Measurements from ENCODE around the gene TMEM17. TPM values are rescaled to one million over a fixed set of nuclear protein-coding genes. Genes with fewer than 3 reads are reported as not detected.
"Not testable (repeated sequence)": the region's sequence is repeated elsewhere in the genome, so short reads cannot be mapped to it uniquely, and the experiment has no call there.

Gene TMEM17
- total RNA-seq, 2 donors from 2014 or later, result 0.32 to 0.70 TPM

- Mint-ChIP-seq H3K9me3 (peaks cover 5 to 6% of the 10 kb centered on the region in 2 donors), H3K27me3 (ENCODE audit: low read depth) (peaks cover 12% of the 10 kb centered on the region)
These were observed 23.8 kb upstream of the TMEM17 start for GRCh38 chr2:62529758-62530157.

DNA sequence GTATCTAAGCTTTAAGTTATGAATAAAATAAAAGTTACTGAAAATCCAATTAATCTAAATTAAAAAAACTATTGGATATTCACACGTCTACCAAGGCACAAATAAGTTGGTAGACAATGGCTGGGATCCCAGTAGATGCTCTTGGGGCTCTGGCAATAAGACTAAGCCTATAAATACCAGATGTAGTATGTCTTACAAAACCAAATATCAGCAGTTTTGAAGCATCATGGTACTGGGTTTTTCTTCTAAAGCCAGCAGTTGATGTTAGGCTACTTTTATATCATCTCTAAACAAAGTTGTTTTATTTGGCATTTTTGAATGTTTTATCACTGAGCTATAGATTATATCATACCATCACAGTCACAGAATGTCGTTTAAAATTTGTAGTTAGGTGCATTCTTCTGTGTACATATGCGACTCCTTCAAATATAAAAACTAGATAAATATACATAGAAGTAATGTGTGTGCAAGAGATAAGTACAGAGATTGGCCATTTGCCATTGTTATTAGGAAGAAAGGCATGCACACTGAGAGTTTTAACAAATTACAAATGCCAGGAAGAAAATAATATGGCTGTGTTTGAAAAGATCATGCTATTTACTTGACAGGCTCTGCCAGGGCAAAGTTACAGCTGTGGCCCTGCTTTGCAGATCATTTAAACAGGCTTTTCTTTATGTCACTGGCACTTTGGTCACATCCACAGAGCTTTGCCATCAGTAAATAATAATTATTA lies 21.6 kb upstream of the TMEM17 start:
- no peaks in the 10 kb centered on the region for H3K4me1 Mint-ChIP-seq (ENCODE audit: low read depth)
- ATAC-seq (replicated peaks in 1 of 2) (no peak), DNase-seq (no peak)
- peaks cover 12% of the 10 kb centered on the region for H3K27me3 Mint-ChIP-seq (ENCODE audit: low read depth)
- H3K9me3 Mint-ChIP-seq, result no peaks in the 10 kb centered on the region
- H3K36me3 Mint-ChIP-seq (ENCODE audit: insufficient read depth in 2 of 2), result no peaks in the 10 kb centered on the region
- H3K4me3 Mint-ChIP-seq, result no peak overlapping the region
- H3K27ac Mint-ChIP-seq, result no peak overlapping the region

More at GRCh38 chr2:62529758-62530157, 23.8 kb upstream of the TMEM17 start:
- no peak overlapping the region for H3K4me3 Mint-ChIP-seq
- ATAC-seq (replicated peaks in 1 of 2) (no peak), DNase-seq (no peak)
- peaks cover 2 to 4% of the 10 kb centered on the region in 2 donors for H3K36me3 Mint-ChIP-seq (ENCODE audit: insufficient read depth in 2 of 2)
- no peak overlapping the region for H3K27ac Mint-ChIP-seq
- no peaks in the 10 kb centered on the region for H3K4me1 Mint-ChIP-seq (ENCODE audit: low read depth)

DNA sequence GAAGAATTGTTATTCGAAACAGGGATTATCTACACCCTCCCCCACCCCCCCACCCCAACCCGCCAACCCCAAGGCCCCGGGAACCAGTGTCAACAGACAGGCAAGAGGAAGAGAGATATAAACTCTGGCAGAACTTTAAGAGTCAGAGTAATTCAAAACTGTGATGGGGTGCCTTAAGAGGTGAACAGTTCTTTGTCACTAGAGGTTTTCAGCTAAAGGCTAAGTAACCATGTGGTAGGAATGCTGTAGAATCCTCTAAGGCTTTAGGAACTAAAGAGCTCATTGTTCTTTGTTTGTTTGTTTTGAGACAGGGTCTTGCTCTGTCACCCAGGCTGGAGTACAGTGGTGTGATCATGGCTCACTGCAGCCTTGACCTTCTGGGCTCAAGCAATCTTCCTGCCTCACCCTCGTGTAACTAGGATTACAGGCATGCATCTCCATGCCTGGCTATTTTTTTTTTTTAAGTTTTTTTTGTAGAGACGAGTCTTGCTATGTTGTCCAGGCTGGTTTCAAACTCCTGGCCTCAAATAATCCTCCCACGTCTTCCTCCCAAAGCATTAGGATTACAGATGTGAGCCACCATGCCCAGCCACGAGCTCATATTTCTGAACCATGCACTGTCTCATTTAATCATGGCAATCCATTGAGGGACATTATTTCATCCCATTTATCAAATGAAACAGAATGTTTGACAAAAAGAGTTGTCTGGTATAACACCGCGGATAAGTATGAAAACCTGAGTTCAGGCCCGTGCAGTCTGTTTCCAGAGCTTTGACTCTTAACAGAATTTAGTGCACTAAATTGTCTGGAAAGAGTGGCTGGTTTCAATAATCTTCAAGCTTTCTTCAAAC lies 20.8 kb upstream of the TMEM17 start:
- Mint-ChIP-seq H3K36me3 (ENCODE audit: insufficient read depth in 2 of 2) (no peaks in the 10 kb centered on the region), H3K4me1 (ENCODE audit: low read depth) (no peaks in the 10 kb centered on the region), H3K27ac (no peak overlapping the region), H3K27me3 (ENCODE audit: low read depth) (peaks cover 12% of the 10 kb centered on the region), H3K9me3 (no peaks in the 10 kb centered on the region), H3K4me3 (no peak overlapping the region)
- no peak for DNase-seq
- ATAC-seq (replicated peaks in 1 of 2), result no peak

- ATAC-seq (replicated peaks in 1 of 2) (no peak), DNase-seq (no peak)
- H3K27me3 Mint-ChIP-seq (ENCODE audit: low read depth), result peaks cover 12% of the 10 kb centered on the region
- no peaks in the 10 kb centered on the region for H3K36me3 Mint-ChIP-seq (ENCODE audit: insufficient read depth in 2 of 2)
- no peaks in the 10 kb centered on the region for H3K9me3 Mint-ChIP-seq
- no peak overlapping the region for H3K27ac Mint-ChIP-seq
- H3K4me3 Mint-ChIP-seq, result no peak overlapping the region
- H3K4me1 Mint-ChIP-seq (ENCODE audit: low read depth), result no peaks in the 10 kb centered on the region
These were observed 19.7 kb upstream of the TMEM17 start for GRCh38 chr2:62525549-62526269.

DNA sequence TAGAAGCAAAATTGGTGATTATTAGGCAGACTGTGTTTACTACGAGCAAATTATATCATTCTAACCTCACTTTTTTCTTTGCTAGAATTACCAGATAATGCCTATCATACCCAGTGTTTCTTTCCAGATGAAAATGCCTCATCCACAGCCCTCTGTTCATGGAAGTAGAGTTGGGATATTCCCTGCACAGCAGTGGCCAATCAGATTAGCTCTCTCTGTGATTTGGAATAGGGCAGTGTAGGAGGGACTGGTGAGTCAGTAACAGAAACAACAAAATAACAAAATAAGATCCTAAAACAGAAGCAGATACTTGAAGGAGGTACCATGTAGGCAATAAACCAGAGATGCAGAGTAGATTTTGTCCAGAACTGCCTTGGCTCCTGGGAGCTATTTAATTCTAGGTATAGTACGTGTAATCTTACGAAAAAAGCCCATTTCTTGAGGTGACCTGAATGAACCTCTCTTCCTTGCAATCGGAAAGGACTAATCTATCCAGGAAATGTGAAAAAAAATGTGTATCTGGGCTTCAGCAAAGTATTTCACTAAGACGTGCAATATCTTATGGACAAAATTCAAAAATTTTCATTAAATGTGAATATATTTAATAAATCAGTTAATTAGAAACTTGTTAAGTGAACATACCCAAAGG lies 18.4 kb upstream of the TMEM17 start:
- H3K9me3 Mint-ChIP-seq, result no peaks in the 10 kb centered on the region
- ATAC-seq (replicated peaks in 1 of 2), result no peak
- H3K36me3 Mint-ChIP-seq (ENCODE audit: insufficient read depth in 2 of 2), result no peaks in the 10 kb centered on the region
- H3K27me3 Mint-ChIP-seq (ENCODE audit: low read depth), result peaks cover 7% of the 10 kb centered on the region
- H3K4me1 Mint-ChIP-seq (ENCODE audit: low read depth), result no peaks in the 10 kb centered on the region
- no peak overlapping the region for H3K27ac Mint-ChIP-seq
- H3K4me3 Mint-ChIP-seq, result no peak overlapping the region
- DNase-seq, result no peak

GRCh38 chr2:62521061-62521460 lies 15.1 kb upstream of the TMEM17 start:
- not testable (repeated sequence) for H3K9me3 Mint-ChIP-seq; H3K27ac Mint-ChIP-seq; H3K4me1 Mint-ChIP-seq (ENCODE audit: low read depth); ATAC-seq (replicated peaks in 1 of 2); H3K27me3 Mint-ChIP-seq (ENCODE audit: low read depth); H3K4me3 Mint-ChIP-seq; H3K36me3 Mint-ChIP-seq (ENCODE audit: insufficient read depth in 2 of 2); DNase-seq

DNA sequence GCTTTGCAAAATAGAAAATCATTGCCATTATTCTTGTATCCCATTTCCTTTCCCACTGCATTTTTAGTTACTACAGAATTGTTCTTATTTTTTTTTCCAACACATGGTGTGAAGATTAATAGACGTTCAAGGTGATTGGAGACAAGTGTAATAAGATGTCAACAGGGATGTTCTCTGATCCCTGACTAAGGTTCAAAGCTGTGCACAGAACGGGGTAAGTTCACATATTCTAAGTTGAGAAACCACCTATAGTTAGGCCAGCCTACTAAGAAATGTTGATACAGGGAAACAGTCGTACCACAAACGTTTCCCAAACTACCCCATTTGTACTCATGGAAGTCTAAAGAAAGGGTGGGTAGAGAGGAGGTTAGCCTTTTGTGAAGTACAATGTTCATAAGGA lies 6.4 kb upstream of the TMEM17 start:
- Mint-ChIP-seq H3K9me3 (no peaks in the 10 kb centered on the region), H3K27me3 (ENCODE audit: low read depth) (peaks cover 31% of the 10 kb centered on the region), H3K4me1 (ENCODE audit: low read depth) (no peaks in the 10 kb centered on the region), H3K27ac (no peak overlapping the region), H3K36me3 (ENCODE audit: insufficient read depth in 2 of 2) (no peaks in the 10 kb centered on the region), H3K4me3 (no peak overlapping the region)
- no peak for DNase-seq
- ATAC-seq (replicated peaks in 1 of 2), result no peak

DNA sequence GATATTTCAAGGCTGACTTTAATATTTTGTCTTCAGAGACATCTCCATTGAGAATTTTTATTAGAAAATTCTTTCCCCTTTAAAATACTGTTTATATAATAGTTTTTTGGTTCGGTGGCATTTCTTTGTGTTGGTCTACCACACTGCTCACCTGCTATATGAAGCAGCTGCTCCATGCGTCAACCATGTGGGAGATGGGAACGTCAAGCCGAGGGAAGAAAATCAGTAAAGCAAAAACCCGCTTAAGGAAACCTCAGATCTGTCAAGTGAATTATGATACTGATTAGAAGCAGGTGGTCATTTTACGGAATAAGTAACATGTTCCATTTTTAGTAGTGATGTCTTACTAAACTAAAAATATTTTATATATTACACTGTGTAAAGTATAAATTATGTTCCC lies 5.6 kb upstream of the TMEM17 start:
- no peak overlapping the region for H3K4me3 Mint-ChIP-seq
- peaks cover 2% of the 10 kb centered on the region for H3K4me1 Mint-ChIP-seq (ENCODE audit: low read depth)
- ATAC-seq (replicated peaks in 1 of 2) (no peak), DNase-seq (no peak)
- H3K27ac Mint-ChIP-seq, result no peak overlapping the region
- peaks cover 32% of the 10 kb centered on the region for H3K27me3 Mint-ChIP-seq (ENCODE audit: low read depth)
- H3K36me3 Mint-ChIP-seq (ENCODE audit: insufficient read depth in 2 of 2), result no peaks in the 10 kb centered on the region
- H3K9me3 Mint-ChIP-seq, result no peaks in the 10 kb centered on the region

DNA sequence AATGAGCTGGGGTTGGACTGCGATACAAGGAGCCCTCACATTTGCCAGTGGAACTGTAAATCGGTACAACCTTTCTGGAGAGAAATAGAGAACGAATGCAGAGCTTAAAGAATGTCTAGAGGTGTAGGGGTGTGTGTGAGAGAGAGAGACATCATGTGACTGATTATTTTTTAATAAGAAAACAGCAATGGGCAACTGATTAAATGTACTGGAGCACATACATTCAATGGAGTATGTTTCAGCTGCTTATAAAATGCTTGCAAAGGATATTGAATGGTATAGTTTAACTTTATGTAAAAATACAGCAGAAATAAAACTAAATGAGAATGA lies 391 bp upstream of the TMEM17 start:
- Mint-ChIP-seq H3K36me3 (ENCODE audit: insufficient read depth in 2 of 2) (no peaks in the 10 kb centered on the region), H3K27me3 (ENCODE audit: low read depth) (peaks cover 27% of the 10 kb centered on the region), H3K27ac (peak overlapping the region; percentile 75)

GRCh38 chr2:62505109-62505749 lies 766 bp downstream of the TMEM17 start:
- H3K27me3 Mint-ChIP-seq (ENCODE audit: low read depth), result peaks cover 27% of the 10 kb centered on the region
- H3K36me3 Mint-ChIP-seq (ENCODE audit: insufficient read depth in 2 of 2), result no peaks in the 10 kb centered on the region
- peak overlapping the region; percentile 86 to 90 for H3K4me3 Mint-ChIP-seq
- peaks cover 12% of the 10 kb centered on the region for H3K4me1 Mint-ChIP-seq (ENCODE audit: low read depth)
- ATAC-seq (replicated peaks in 1 of 2) (no peak), DNase-seq (no peak)
- H3K9me3 Mint-ChIP-seq, result no peaks in the 10 kb centered on the region
- peak overlapping the region; percentile 41 for H3K27ac Mint-ChIP-seq

More for the DNA sequence above, 391 bp upstream of the TMEM17 start:
- Mint-ChIP-seq H3K4me3 (peak overlapping the region; percentile 86 to 90), H3K9me3 (no peaks in the 10 kb centered on the region), H3K4me1 (ENCODE audit: low read depth) (peaks cover 12% of the 10 kb centered on the region)
- peak; percentile 6 to 27 for ATAC-seq (replicated peaks in 1 of 2)
- DNase-seq, result no peak

GRCh38 chr2:62504657-62505056 lies 1.3 kb downstream of the TMEM17 start:
- DNase-seq (no peak), ATAC-seq (replicated peaks in 1 of 2) (no peak)
- H3K4me3 Mint-ChIP-seq, result peak overlapping the region; percentile 86 to 90
- H3K4me1 Mint-ChIP-seq (ENCODE audit: low read depth), result peaks cover 12% of the 10 kb centered on the region
- no peak overlapping the region for H3K27ac Mint-ChIP-seq
- no peaks in the 10 kb centered on the region for H3K36me3 Mint-ChIP-seq (ENCODE audit: insufficient read depth in 2 of 2)
- H3K27me3 Mint-ChIP-seq (ENCODE audit: low read depth), result peaks cover 27% of the 10 kb centered on the region
- H3K9me3 Mint-ChIP-seq, result no peaks in the 10 kb centered on the region

DNA sequence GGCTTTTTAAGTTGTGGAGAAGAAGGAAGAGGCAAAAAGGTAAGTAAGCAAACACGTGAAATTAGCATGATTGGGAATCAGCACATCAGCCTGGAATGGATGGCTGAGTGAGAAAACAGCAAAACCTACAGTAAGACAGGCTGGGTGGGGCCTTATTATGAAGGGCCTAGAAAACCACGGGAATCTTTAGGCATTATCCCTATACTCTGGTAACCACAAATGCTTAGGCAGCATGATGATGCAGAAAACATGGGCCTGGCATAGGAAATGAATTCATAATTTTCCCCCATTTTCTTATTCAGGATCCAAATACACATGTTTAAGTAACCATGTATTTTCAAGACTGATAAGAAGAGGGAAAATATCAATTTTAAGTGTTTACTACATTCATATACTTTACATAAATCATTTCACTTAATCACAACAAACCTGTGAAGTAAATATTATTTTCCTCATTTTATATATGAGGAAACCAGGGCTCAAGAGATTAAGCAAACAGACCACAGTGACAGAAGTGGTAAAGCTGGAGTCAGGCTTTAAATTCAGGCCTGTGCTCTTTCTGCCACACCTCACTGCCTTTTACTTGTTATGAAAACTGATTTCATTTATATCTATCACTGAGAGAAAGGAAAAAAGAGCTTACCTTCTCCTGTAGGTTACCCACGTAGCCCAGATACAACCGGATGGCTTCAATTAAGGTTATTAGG lies 4.0 kb downstream of the TMEM17 start:
- H3K4me3 Mint-ChIP-seq, result no peak overlapping the region
- ATAC-seq (replicated peaks in 1 of 2) (no peak), DNase-seq (no peak)
- no peak overlapping the region for H3K27ac Mint-ChIP-seq
- H3K9me3 Mint-ChIP-seq, result no peaks in the 10 kb centered on the region
- H3K4me1 Mint-ChIP-seq (ENCODE audit: low read depth), result peaks cover 12% of the 10 kb centered on the region
- H3K27me3 Mint-ChIP-seq (ENCODE audit: low read depth), result peaks cover 12% of the 10 kb centered on the region
- H3K36me3 Mint-ChIP-seq (ENCODE audit: insufficient read depth in 2 of 2), result no peaks in the 10 kb centered on the region

Data from activated T-cell treated with anti-CD3 and anti-CD28 coated beads, Interleukin-2, amount 50 U/mL, for 72 hours (primary cell).